Tibial nerve (tissue), 4 donors: ENCODE measurements around the gene RAPGEF3. TPM values are rescaled to one million over a fixed set of nuclear protein-coding genes. Genes with fewer than 3 reads are reported as not detected.

ENCODE experiments used
- DNase-seq, 2 donors: peaks; one replicate each; pipeline ENCODE4 v3.0.0-alpha.2; 2019; ENCODE audit warnings: low spot score in 2 of 2
- H3K27ac ChIP-seq, 4 donors: fragments of 200-600 bp; sonication (generic) in 3 of 4; one replicate each; pipeline ENCODE4 v1.5.1; 2017 to 2019; ENCODE audit warnings: mild to moderate bottlenecking in 1 of 4
- H3K27me3 ChIP-seq, 2 donors: fragments of 200-600 bp; sonication (generic) in 1 of 2; one replicate each; pipeline versions ENCODE4 v1.5.1 to v1.6.0; 2017 to 2019
- H3K36me3 ChIP-seq, 3 donors: fragments of 200-600 bp; sonication (generic); one replicate each; pipeline ENCODE4 v1.5.1; 2018 to 2019
- H3K4me1 ChIP-seq, 4 donors: fragments of 200-600 bp; sonication (generic) in 3 of 4; one replicate each; pipeline ENCODE4 v1.5.1; 2017 to 2019
- H3K4me3 ChIP-seq, 4 donors: fragments of 200-600 bp; sonication (generic) in 3 of 4; one replicate each; pipeline ENCODE4 v1.5.1; 2017 to 2019; ENCODE audit warnings: mild to moderate bottlenecking in 1 of 4, moderate library complexity in 1 of 4
- H3K9me3 ChIP-seq, 4 donors: fragments of 200-600 bp; sonication (generic) in 3 of 4; one replicate each; pipeline ENCODE4 v1.5.1; 2017 to 2019
- EP300 ChIP-seq, 2 donors: sonication (generic); formaldehyde crosslinking; IDR thresholded peaks; one replicate each; pipeline ENCODE4 v1.6.1; 2017; ENCODE audit warnings: antibody characterized with exemption in 2 of 2, mild to moderate bottlenecking in 1 of 2
- POLR2A ChIP-seq, 2 donors: fragments of 450-650 bp; IDR thresholded peaks; one replicate each; pipeline ENCODE4 v1.6.1; 2017; ENCODE audit warnings: antibody characterized with exemption in 2 of 2, mild to moderate bottlenecking in 2 of 2, moderate library complexity in 2 of 2
- WGBS, 2 donors: methylation state at CpG; one replicate each; pipeline ENCODE4 v1.1.5; 2018; 5-methylcytosine and 5-hydroxymethylcytosine counted together
- total RNA-seq, 4 donors: library from RNA; depleted of rRNA; stranded (reverse); fragments of >200 nt; gene quantifications; one replicate each; pipeline ENCODE4 v1.1.0, GENCODE V29; 2016
- TF ChIP-seq, protein P1 (sequence below), 5 experiments: fragments of 200-600 bp in 3 of 5; fragments of 450-650 bp in 2 of 5; sonication (generic) in 3 of 5; IDR thresholded peaks; one replicate each; pipeline ENCODE4 v1.5.1; 2016 to 2019; ENCODE audit warnings: antibody characterized with exemption in 5 of 5, mild to moderate bottlenecking in 3 of 5, moderate library complexity in 2 of 5

RAPGEF3 gene
- total RNA-seq, 4 donors from 2014 or later: 47.3 to 109 (median 83.6) TPM

DNA sequence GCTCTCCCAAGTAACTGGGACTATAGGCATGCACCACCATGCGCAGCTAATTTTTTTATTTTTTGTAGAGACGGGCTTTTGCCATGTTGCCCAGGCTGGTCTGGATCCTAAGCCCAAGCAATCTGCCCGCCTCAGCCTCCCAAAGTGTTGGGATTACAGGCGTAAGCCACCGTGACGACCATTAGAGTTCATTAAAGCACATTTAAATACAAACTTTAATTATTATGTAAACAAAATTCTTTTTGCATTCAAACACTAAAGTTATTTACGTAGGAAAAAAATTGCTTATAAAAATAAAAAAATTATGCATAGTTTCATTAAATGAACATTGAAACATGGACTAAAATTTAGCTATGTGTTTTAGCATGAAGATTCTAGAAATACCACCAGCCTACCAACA lies 60.0 kb downstream of the RAPGEF3 start:
- H3K27me3 ChIP-seq: no peaks in the 10 kb centered on the region
- no peak overlapping the region for H3K27ac ChIP-seq
- H3K4me3 ChIP-seq: no peak overlapping the region
- H3K9me3 ChIP-seq: no peaks in the 10 kb centered on the region
- H3K36me3 ChIP-seq: peaks cover 0 to 50% (median 0%) of the 10 kb centered on the region in 3 donors
- 92 to 93% methylated on average over 7 of the region's 7 CpGs for WGBS, 2 donors
- DNase-seq: no peak
- H3K4me1 ChIP-seq: peaks cover 0 to 5% (median 0%) of the 10 kb centered on the region in 4 donors
- no peak for TF ChIP-seq POLR2A (IDR thresholded peaks at IDR 0.05)

DNA sequence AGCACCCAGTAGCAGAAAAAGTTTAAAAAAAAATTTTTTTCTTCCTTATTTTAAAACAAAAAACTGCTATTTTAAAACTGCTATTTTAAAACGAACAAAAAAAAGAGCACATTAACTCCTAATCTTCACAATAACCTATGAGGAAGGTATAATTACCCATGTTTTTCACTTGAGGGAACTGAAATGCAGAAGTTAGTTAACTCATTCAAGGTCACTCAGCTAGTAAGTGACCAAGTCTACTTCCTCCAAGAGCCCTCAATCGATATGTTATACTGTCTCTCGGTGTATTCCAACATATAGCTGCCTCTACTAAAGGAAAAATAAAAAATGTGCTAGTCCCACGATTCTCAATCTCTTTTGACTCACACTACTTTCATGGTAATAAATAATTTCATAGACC lies 60.6 kb downstream of the RAPGEF3 start:
- no peaks in the 10 kb centered on the region for H3K27me3 ChIP-seq
- H3K4me3 ChIP-seq: no peak overlapping the region
- no peaks in the 10 kb centered on the region for H3K4me1 ChIP-seq
- TF ChIP-seq, protein P1, sequence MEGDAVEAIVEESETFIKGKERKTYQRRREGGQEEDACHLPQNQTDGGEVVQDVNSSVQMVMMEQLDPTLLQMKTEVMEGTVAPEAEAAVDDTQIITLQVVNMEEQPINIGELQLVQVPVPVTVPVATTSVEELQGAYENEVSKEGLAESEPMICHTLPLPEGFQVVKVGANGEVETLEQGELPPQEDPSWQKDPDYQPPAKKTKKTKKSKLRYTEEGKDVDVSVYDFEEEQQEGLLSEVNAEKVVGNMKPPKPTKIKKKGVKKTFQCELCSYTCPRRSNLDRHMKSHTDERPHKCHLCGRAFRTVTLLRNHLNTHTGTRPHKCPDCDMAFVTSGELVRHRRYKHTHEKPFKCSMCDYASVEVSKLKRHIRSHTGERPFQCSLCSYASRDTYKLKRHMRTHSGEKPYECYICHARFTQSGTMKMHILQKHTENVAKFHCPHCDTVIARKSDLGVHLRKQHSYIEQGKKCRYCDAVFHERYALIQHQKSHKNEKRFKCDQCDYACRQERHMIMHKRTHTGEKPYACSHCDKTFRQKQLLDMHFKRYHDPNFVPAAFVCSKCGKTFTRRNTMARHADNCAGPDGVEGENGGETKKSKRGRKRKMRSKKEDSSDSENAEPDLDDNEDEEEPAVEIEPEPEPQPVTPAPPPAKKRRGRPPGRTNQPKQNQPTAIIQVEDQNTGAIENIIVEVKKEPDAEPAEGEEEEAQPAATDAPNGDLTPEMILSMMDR (IDR thresholded peaks at IDR 0.05): no peak
- TF ChIP-seq POLR2A (IDR thresholded peaks at IDR 0.05) (no peak), EP300 (IDR thresholded peaks at IDR 0.05) (no peak)
- H3K9me3 ChIP-seq: no peaks in the 10 kb centered on the region
- 72 to 86% methylated on average over 4 of the region's 4 CpGs for WGBS, 2 donors
- peaks cover 0 to 56% (median 0%) of the 10 kb centered on the region in 3 donors for H3K36me3 ChIP-seq
- no peak overlapping the region for H3K27ac ChIP-seq
- no peak for DNase-seq

DNA sequence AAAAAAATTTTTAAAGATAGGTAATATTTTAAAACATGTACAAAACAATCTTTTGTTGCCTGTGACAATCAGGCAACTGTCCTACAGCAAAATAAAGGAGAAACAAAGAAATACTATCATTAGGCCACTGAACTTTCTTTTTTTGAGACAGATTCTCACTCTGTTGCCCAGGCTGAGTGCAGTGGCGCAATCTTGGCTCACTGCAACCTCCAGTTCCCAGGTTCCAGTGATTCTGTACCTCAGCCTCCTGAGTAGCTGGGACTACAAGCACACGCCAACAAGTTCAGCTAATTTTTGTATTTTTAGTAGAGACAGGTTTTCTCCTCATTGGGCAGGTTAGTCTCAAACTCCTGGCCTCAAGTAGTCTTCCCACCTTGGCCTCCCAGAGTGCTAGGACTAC lies 69.5 kb downstream of the RAPGEF3 start:
- H3K4me1 ChIP-seq: no peaks in the 10 kb centered on the region
- no peak for DNase-seq
- H3K9me3 ChIP-seq: no peaks in the 10 kb centered on the region
- WGBS, 2 donors: 92 to 97% methylated on average over 2 of the region's 2 CpGs
- no peak overlapping the region for H3K4me3 ChIP-seq
- TF ChIP-seq, protein P1 (IDR thresholded peaks at IDR 0.05): no peak
- no peak for TF ChIP-seq POLR2A (IDR thresholded peaks at IDR 0.05)
- TF ChIP-seq EP300 (IDR thresholded peaks at IDR 0.05): no peak
- H3K27ac ChIP-seq: no peak overlapping the region
- peaks cover 0 to 49% (median 0%) of the 10 kb centered on the region in 3 donors for H3K36me3 ChIP-seq
- no peaks in the 10 kb centered on the region for H3K27me3 ChIP-seq

DNA sequence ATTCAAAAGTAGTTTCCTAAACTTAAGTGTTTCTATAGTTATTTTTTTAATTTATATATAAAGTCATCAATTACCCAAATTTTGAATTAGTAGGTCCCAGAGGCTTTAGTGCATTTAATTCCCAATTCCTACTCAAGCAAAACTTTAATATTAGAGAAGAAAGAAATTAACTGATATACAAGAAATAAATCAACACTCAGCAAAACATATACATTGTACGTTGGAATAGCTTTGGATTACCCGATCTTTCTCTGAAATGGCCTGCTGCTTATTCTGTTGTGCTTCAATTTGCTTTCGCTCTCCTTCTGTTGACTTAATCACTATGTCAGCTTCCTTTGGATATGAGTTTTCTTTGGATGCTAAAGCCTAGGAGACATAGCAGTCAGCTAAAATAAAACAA lies 71.0 kb downstream of the RAPGEF3 start:
- WGBS, 2 donors: 61% methylated on average over 3 of the region's 3 CpGs
- Histone ChIP-seq H3K27me3 (no peaks in the 10 kb centered on the region), H3K9me3 (no peaks in the 10 kb centered on the region), H3K4me3 (no peak overlapping the region), H3K36me3 (peaks cover 0 to 42% (median 0%) of the 10 kb centered on the region in 3 donors), H3K27ac (no peak overlapping the region), H3K4me1 (no peaks in the 10 kb centered on the region)
- TF ChIP-seq EP300 (IDR thresholded peaks at IDR 0.05): no peak
- TF ChIP-seq POLR2A (IDR thresholded peaks at IDR 0.05): no peak
- TF ChIP-seq, protein P1 (IDR thresholded peaks at IDR 0.05): no peak
- DNase-seq: no peak

DNA sequence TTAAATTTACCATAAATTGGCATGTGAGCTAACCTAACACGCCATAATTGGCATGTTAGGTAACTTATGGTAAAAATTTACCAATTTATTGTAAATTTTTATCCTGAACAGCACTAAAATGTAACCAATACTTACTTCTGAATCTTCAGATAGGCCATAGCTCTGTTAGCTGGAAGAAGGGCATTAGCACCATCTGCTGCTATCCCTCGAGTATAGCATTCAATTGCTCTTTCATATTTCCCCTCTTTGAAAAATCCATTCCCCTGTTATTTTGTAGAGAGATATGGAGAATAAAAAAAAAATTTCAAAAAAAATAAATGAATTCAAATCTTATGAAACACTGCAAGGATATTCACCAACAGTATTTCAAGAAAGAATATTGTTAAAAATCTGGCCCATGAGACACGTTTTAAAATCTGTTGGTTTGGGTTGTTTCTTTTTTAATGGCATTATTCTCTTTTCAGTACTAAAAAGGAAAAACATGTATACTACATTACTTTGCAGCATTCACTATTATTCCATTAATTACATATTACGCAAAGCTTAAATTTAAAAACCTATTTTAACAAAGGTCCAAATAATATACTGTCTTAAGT lies 71.9 kb downstream of the RAPGEF3 start:
- no peaks in the 10 kb centered on the region for H3K9me3 ChIP-seq
- DNase-seq: no peak
- TF ChIP-seq POLR2A (IDR thresholded peaks at IDR 0.05) (no peak), EP300 (IDR thresholded peaks at IDR 0.05) (no peak)
- TF ChIP-seq, protein P1 (IDR thresholded peaks at IDR 0.05): peak; percentile 37 to 63 (median 52)
- no peaks in the 10 kb centered on the region for H3K27me3 ChIP-seq
- WGBS, 2 donors: 63 to 68% methylated on average over 4 of the region's 4 CpGs
- no peaks in the 10 kb centered on the region for H3K4me1 ChIP-seq
- H3K36me3 ChIP-seq: peaks cover 0 to 38% (median 0%) of the 10 kb centered on the region in 3 donors
- H3K4me3 ChIP-seq: no peak overlapping the region
- H3K27ac ChIP-seq: no peak overlapping the region

Other genes starting within 250 kb of the RAPGEF3 start
- gene RPAP3, start 52.9 kb downstream of the RAPGEF3 start, total RNA-seq: 10 to 100 TPM in 3 of 4 donors, 1 to 10 TPM in 1; 8.8 to 19.2 (median 15.5) TPM
- 1 to 10 TPM in 1 of 4 donors, under 1 TPM in 2, not detected in 1; 0.30 to 1.2 (median 0.42) TPM for gene ENDOU, start 33.4 kb downstream of the RAPGEF3 start, total RNA-seq
- gene SLC48A1, start 14.4 kb upstream of the RAPGEF3 start, total RNA-seq: 10 to 100 TPM; 24.6 to 37.9 (median 33.8) TPM
- gene HDAC7, start 61.0 kb upstream of the RAPGEF3 start, total RNA-seq: 100 to 1,000 TPM in 2 of 4 donors, 10 to 100 TPM in 2; 90.4 to 186 (median 98.4) TPM
- 1 to 10 TPM in 2 of 4 donors, under 1 TPM in 2; 0.78 to 6.6 (median 1.1) TPM for gene VDR, start 146.1 kb upstream of the RAPGEF3 start, total RNA-seq
- gene TMEM106C, start 204.7 kb upstream of the RAPGEF3 start, total RNA-seq: 10 to 100 TPM; 26.9 to 69.7 (median 49.5) TPM
- not detected for gene COL2A1, start 245.6 kb upstream of the RAPGEF3 start, total RNA-seq